T-helper 1 cell (primary cell): ENCODE measurements around the gene TBC1D4.
"Not testable (repeated sequence)": the region's sequence is repeated elsewhere in the genome, so short reads cannot be mapped to it uniquely, and the experiment has no call there.

Source experiments
- DNase-seq, 5 donors: peaks; one replicate each; pipeline ENCODE4 v3.0.0-alpha.2; 2012 to 2020

The TBC1D4 gene

DNA sequence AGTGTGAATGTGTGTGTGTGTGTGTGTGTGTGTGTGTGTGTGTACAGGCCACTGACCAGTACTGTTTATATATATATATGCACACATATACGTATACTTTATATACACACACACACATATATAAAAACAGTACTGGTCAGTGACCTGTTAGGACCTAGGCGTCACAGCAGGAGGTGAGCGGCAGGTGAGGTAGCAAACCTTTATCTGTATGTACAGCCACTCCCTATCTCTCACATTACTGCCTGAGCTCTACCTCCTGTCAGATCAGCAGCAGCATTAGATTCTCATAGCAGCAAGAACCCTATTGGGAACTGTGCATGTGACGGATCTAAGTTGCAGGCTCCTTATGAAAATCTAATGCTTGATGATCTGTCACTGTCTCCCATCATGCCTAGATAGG, 34.5 kb downstream of the TBC1D4 start:
- DNase-seq: no peak

DNA sequence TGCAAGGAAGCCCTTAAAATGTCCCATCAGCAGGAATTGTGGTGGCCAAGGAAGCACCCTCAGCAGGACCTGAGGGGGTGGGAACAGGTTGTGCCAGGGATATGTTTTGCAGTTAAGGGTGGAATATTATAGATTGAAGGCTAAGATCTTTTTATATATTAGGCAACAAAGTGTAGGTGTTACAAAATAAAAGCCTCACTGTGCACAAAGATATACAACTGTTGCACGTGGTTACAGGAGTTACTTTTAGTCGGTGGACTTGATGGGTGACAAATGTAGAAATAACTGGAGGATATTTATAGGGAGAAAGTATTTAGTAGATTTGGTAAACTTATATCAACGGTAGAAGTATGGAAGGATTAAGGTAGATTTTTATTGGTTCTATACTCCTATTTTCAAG, 35.1 kb downstream of the TBC1D4 start:
- no peak for DNase-seq

DNA sequence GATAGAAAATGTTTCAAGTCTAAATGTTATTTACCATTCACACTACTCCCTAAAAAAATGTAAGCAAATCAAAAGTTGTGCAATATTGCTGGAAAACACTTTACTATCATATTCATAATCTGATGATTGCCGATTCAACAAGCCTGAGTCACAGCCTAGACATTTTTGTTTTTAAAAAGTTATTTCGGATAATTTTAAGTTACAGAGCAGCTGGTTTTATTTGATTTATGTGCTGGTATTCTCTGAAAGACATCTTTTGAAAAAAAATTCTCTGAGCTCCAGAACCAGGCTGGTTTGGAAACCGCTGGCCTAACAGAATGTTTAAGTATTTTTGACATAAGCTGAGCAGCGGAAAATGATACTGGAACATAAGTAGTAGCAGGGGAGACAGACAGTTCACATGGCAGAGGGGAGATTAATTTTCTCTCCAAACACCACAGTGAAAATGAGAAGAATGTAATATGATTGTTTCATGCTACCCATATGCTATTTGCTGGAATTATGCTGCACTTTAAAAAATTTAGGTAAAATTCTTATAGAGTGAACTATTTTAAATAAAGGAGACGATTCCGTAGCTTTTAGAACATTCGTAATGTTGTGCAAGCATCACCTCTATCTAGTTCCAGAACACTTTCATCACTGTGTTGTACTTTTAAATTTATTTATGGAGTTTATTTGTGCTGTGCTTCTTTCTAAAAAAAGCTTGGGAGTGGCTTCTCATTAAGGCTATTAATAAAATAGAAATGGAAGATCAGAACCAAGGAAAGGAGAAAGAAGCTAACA, 36.1 kb downstream of the TBC1D4 start:
- no peak for DNase-seq

DNA sequence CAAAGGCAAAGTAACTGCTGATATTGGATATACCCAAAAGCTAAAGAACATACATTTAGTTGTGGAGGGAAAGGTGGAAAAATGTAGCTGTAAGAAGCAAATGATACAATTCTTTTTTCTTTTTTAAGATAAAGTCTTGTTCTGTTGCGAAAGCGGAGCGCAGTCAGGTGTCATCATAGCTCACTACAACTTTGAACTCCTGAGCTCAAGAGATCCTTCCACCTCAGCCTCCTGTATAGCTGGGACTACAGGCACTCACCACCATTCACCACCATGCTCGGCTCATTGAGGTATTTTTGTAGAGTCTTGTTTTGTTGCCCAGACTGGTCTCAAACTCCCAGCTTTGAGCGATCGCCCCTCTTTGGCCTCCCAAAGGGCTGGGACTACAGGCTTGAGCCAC, 38.0 kb downstream of the TBC1D4 start:
- DNase-seq: no peak

DNA sequence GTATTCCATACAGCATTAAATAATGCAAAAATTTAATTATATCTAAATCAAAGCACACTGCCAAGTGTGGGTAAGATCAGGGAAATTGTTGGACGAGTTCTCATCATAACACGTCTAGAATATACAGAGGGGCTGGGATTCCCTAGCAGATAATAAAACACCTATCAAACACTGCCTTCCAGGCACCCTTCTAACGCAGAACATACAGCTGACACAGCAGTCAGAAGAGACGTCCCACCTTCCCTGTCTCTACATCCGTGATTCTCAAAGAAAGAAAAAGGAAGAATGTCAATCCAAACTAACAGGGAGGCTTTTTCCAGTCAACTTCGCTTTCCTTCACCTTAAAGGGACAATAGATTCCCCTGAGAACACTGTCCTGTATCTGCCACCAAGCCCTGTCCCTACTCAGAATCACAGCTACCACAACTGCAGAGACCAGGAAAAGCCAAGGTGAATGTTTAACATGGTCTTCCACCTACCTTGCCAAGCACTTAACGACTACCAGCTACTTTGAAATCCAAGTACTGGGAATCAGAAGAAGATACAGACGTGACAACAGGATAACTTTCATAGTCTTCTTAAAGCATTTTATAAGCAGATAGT, 38.5 kb downstream of the TBC1D4 start:
- DNase-seq: no peak

DNA sequence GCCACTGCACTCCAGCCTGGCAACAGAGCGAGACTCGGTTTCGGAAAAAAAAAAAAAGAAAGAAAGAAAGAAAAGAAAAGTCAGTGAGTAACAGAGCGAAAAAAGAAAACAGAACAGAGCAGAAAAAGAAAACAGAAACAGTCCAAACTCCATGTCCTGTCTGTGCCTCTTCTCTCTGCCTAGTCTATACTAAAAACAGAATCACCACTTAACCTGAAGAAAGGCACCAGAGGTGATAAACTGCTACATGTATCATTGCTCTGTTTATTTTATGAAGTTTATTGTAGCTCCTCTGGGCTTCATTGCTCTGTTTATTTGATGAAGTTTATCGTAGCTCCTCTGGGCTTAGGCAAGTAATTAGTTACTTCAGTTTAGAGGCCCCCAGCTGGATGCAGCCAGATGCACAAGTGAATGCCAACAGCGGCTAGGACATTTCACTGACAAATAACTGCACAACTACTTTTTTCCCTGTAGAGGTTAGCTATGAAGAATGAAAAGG, 39.2 kb downstream of the TBC1D4 start:
- DNase-seq: no peak

DNA sequence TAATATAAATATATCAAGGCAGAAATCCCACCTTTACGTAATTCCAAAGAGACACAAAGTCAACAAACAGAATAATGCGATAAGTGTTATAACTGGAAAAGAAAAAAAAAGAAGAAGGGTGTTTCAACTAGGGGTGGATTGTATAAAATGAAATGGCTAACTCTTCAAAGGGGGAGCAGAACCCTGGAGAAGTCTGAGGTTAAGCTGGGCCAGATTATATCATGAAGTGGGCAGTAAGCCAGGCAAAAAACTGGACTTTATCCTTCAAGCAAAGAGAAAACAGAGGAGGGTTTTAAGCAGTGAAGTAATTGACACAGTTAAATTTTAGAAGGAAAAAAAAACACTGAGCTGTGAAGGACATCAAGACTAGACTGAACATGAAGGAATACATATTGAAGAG, 41.9 kb downstream of the TBC1D4 start:
- no peak for DNase-seq

DNA sequence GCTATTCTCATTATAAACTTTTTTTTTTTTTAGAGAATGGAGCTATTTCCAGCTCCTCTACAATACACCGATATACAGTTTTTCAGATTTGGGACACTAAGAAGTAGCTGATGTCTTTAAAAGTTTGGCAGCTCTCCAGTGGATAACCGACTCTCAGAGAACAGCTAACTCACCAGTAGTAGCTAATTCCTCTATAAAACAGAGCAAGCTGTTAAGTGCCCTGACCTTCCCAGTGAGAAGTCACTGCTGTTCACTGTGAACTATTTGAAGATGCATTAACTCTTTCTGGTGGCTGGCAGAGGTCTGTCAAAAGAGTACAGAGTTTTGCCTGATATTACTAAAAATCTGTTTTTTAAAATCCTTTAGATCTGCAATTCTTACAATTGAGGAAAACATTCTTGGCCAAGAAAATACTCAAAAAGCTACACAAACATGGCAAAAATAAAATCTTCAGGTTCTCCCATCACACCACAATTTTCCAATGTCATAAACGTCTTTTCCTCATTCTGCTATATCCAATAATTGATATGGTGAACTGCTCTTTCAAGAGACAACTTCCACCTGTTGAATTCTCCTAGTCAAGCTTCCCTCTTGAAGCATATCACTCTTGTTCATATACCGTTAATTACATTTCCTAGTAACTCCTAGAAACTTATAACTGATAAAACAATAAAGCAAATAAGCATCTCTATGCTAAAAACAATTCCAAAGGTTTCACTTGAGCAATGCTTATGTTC, 44.2 kb downstream of the TBC1D4 start:
- DNase-seq: no peak

DNA sequence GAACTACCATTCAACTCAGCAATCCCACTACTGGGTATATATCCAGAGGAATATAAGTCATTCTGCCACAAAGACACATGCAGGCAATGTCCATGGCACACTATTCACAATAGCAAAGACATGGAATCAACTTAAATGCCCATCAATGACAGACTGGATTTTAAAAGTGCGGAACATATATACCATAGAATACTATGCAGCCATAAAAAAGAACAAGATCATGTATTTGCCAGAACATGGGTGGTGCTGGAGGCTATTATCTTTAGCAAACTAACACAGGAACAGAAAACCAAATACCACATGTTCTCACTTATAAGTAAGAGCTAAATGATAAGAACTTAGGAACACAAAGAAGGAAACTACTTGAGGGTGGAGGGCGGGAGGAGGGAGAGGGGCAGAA, 47.8 kb downstream of the TBC1D4 start:
- not testable (repeated sequence) for DNase-seq

DNA sequence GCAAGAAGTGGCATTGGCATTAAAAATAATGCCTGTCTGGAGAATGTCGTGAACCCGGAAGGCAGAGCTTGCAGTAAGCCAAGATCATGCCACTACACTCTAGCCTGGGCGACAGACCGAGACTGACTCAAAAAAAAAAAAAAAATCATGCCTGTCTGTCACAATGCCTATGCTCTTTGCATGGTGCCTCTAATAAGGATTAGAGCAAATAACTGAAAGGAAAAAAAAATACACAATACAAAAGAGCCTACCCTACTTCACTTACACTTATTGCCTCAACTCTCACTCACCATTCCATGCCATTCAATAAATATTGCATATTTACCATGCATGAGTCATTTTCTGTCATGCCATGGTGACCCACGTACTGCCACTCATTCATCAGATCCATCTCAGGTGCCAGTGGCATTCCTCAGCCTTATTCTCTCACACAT, 49.1 kb downstream of the TBC1D4 start:
- no peak for DNase-seq

DNA sequence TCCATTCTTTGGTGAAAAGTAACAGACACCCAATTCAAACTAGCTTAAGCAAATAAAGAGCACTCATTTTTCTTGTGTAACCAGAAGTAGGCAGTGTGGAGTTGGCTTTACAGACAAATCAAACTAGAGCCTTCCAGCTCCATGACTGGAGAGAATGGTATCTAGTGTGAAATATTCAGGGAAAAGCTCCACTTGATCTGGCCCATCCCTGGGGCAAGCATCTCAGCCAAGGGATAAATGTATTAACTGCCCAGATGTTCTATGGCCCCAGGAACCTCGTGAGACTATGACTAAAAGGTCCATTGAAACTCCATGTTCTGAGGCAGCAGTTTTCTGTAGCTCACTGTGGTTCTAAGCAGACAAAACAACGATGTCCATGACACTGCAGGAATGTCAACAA, 49.9 kb downstream of the TBC1D4 start:
- DNase-seq: no peak

DNA sequence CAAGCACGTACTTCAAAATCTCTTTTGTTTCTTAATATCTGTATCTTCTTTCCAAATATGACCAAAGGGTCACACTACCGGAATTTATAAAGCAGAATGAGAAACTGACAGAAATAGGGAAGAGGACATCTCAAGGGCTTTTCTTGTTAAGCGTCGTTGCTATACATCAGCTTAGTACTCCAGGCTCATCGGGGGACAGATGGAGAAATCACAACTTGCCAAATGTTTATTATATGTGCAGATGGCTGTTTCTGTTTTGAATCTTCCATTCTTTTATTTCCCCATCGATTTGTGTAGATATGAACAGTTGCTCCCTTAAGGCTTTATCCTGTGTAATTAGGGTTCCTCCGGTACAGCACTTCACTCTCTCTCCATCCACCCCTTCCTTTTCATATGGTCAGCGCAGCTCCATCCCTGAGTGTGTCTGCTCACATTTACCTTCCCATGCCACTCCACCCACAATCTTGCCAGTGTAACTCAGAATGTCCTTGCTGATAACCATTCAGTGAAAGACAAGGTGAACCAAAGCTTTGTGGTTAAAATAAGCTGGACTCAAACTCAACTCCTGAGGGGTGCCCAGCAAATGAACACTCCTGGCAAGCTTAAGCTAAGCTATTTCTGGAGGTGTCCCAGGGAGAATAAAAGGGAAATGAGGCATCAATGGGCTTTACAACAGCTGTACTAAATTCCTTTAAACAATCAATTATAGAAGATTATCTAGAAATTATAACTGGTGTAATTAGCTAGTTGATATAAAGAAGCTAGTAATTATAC, 51.3 kb downstream of the TBC1D4 start:
- DNase-seq: no peak

DNA sequence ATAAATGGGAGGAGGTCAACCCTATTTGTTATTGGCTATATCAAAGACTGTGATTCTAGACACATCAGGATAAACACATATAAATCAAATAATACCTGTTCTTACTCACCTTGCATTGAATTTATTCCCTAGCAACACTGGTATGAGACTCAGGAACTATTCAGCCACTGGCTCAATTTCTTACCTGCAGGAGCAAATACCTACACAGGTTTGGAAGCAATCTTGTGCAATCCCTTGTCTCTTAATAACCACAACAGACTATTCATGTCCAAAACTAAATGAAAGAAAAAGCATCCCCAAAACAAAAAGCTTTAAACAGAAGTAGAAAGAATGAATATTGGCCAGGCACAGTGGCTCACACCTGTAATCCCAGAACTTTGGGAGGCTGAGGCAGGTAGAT, 55.5 kb downstream of the TBC1D4 start:
- DNase-seq: no peak

DNA sequence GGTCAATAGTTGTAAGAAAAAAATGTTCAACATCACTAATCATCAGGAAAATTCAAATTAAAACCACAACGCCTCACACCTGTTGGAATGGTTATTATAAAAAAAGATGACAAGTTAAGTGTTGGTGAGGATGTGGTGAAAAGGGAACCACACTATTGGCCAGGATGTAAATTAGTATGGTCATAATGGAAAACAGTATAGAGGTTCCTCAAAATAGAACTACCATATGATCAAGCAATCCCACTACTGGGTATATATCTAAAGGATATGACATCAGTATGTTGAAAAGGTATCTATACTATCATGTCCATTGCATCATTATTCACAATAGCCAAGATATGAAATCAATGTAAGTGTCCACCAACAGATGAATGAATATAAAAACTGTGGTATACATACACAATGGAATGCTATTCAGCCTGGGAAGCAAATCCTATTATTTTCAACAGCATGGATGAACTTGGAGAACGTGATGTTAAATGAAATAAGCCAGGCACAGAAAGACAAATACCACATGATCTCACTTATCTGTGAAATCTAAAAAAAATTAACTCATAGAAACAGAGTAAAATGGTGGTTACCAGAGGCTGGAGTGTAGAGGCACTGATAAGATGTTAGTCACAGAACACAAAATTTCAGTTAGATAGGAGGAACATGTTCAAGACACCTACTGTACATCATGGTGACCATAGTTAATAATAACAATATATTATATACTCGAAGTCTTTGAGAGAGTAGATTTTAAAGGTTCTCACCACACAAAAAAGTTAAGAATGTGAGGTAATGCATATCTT, 56.6 kb downstream of the TBC1D4 start:
- DNase-seq: no peak

DNA sequence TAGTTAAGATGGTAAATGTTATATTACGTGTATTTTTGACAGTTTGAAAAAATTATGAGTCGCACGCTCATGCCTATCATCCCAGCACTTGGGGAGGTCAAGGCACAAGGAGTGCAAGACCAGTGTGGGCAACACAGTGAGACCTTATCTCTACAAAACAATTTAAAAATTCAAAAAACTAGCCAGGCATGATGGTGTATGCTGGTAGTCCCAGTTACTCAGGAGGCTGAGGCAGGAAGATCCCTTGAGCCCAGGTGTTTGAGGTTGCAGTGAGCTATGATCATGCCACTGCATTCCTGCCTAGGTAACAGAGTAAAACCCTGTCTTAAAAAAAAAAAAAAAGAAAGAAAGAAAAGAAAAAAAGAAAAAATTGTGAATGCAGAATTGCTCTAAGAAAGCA, 58.0 kb downstream of the TBC1D4 start:
- DNase-seq: no peak

DNA sequence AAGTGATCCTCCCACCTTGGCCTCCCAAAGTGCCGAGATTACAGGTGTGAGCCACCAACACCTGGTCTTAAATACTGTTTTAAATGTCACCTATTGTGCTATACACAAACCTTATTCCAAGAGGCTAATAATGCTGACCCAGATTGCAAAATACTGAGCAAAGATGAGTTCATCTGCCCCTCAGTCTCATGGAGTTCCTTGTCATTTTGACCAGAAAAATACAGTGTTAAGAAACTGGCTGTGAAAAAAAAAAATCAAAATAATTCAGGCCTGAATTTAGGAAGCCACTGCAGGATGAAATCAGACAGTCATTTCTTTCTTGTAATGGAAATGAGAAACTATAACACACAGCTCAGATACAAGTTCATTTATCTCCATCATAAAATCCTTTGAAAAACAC, 59.9 kb downstream of the TBC1D4 start:
- DNase-seq: no peak

DNA sequence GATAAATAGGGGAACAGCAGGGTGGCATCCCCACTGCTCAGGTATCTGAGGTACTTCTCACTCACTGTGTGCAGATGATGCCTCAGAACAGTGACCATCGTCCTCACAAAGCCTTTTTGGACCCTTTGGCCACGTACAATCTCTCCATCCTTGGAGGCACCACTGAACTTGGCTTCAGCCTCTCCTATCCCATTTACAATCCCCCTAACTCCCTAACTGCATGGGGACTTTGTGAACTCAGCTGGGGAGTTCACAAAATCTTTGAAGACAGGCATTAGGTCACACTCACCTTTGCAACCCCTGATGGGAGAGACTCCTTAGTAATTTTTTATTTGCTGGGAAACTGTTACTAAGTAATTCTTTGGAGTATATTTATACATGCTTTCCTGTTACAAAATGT, 60.8 kb downstream of the TBC1D4 start:
- DNase-seq: no peak

DNA sequence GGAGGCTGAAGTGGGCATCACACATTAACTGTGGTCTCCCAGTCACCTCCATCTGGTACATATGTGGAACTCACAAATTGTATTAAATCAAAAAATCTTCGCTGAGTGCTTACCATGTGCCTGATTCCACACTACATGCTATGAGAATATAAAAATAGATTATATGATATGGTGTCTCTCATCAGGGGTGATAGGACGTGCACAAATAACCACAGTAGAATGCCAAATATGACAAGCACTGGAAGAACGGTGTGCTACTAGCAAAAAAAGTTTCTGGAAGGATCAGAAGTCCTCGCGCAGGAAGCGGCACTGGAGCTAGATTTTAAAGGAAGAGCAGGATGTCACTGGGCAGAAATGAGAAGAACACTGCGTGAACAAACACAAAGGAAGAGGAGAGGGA, 62.3 kb downstream of the TBC1D4 start:
- no peak for DNase-seq

DNA sequence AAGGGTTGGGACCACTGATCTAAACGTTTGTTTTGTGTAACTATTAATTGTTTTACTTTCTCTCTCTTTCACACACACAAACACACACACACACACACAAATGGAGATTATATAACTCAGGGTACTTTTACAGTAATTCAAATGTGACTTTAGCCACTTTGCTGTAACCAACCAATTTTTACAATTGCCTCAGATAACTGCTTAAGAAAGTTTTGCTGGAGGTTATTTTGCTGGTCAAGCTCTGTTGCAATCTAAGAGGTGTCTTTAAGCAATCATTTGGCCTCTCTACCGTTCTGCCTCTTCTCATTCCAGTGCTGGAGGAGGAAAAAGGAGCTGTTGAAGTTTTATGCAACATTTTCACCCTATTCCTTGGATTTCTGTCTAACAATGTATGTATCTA, 63.0 kb downstream of the TBC1D4 start:
- no peak for DNase-seq

DNA sequence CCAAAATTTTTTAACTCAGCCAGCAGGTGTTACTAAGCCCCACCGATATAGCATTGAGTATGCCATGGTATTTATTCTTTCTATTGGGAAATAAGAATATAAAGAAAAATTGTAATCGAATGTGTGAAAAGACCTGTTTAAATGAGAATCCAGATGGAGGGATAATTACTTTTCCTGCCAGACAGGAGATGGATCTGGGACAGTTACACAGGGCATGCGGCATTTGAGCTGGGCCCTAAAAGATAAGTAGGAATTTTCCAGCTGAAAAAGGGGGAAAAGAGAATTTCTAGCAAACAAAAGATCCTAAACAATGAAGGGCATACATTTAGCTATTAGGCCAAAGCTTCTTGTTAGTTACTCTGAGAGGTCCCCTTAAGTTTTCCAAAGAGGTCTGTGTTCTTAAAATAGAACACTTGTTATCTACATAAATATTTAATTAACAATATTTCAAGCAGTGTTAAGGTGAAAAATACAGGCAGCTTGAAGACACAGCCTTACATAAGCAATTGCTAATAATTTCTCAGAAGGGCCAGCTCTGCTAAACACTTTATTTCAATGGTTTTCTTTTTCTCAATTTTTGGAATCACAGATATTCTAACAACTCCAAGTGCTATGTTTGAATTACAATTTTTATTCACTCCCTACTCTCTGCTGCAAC, 63.7 kb downstream of the TBC1D4 start:
- no peak for DNase-seq

DNA sequence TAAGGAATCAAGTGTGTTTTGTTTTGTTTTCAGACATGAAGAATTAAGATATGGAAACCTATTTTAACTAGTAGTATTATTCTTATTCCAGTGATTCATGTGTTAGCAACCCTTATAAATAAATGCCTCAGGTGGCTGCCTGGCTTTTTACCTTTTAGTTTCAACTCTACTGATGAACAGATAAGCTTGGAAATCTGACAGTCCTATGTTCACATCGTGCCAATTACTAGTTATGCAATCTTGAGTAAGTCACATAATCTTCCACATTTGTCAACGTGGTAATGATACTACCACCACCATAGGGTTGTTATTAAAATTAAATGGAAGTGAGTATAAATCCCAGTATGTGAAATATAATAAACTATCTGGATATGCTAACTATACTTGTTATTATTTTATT, 64.3 kb downstream of the TBC1D4 start:
- no peak for DNase-seq

DNA sequence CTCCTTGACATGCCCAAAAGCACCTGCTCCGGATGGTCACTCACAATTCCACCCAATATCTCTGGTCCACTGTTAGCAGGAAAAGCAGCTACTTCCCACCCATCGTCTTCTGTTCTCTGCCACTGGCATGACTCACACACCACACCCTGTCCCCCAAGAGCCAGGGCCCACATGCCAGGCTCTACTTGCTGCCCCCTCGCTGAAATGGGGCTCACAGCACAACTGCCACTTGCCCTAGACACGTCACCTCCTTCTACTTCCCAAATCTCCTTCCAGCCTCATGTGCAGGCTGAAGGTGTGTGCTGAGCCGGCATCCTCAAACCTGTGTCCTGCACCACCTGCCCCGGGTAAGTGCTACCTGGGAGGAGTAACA, 65.0 kb downstream of the TBC1D4 start:
- no peak for DNase-seq
